PC-9 (cell line): ENCODE data around the gene STEAP1B. TPM values are rescaled to one million over a fixed set of nuclear protein-coding genes. Genes with fewer than 3 reads are reported as not detected.

Experiments
- BruUV-seq: library from RNA; stranded (reverse); fragments of 400-500 nt; replicated peaks from 2 replicates; lab custom pipeline; 2021; lab: Mats Ljungman, UMichigan
- CTCF ChIA-PET: fragments of 300-600 bp; sonication (Branson Sonifier 250); formaldehyde crosslinking; loops from one replicate; lab custom pipeline; 2022; ENCODE audit warnings: antibody characterized with exemption; lab: Charles Lee
- POLR2A ChIA-PET: fragments of 300-600 bp; sonication (Branson Sonifier 250); formaldehyde crosslinking; loops from one replicate; lab custom pipeline; 2022; ENCODE audit warnings: antibody characterized with exemption; ENCODE audit not compliant: unreplicated experiment; lab: Charles Lee
- DNase-seq, 2 experiments: peaks; one replicate each; pipeline versions ENCODE4 v3.0.0 to v3.0.0-alpha.2; 2015 to 2022; ENCODE audit warnings: mixed read lengths in 1 of 2
- H2AFZ ChIP-seq: fragments of 200-600 bp; sonication (generic); 2 replicates; pipeline ENCODE4 v1.8.1; 2017; ENCODE audit warnings: antibody characterized with exemption
- H3F3A ChIP-seq: fragments of 200-600 bp; sonication (generic); 2 replicates; pipeline ENCODE4 v1.8.1; 2017; ENCODE audit warnings: antibody characterized with exemption, mild to moderate bottlenecking, low read depth; ENCODE audit not compliant: insufficient read depth
- H3K27ac ChIP-seq: fragments of 200-600 bp; sonication (generic); 2 replicates; pipeline ENCODE4 v1.6.1; 2016; ENCODE audit warnings: mixed run types
- H3K27me3 ChIP-seq: fragments of 200-600 bp; sonication (generic); 2 replicates; pipeline ENCODE4 v1.6.1; 2016; ENCODE audit warnings: low read depth, mixed run types; ENCODE audit not compliant: insufficient read depth
- H3K36me3 ChIP-seq: fragments of 200-600 bp; sonication (generic); 2 replicates; pipeline ENCODE4 v1.6.1; 2016; ENCODE audit warnings: low read depth, mixed run types
- H3K4me1 ChIP-seq: fragments of 200-600 bp; sonication (generic); replicated peaks from 2 replicates; pipeline ENCODE4 v1.6.1; 2016; ENCODE audit warnings: mixed run types; ENCODE audit not compliant: insufficient read depth
- H3K4me2 ChIP-seq: fragments of 200-600 bp; sonication (generic); 2 replicates; pipeline ENCODE4 v1.6.1; 2017; ENCODE audit warnings: mixed run types
- H3K4me3 ChIP-seq: fragments of 200-600 bp; sonication (generic); 2 replicates; pipeline ENCODE4 v1.6.1; 2016; ENCODE audit warnings: mixed run types
- H3K79me2 ChIP-seq: fragments of 200-600 bp; sonication (generic); 2 replicates; pipeline ENCODE4 v1.6.1; 2017; ENCODE audit warnings: low read depth, mixed run types
- H3K9me2 ChIP-seq: fragments of 200-600 bp; sonication (generic); 2 replicates; pipeline ENCODE4 v1.8.1; 2017; ENCODE audit warnings: mild to moderate bottlenecking; ENCODE audit not compliant: insufficient read depth
- H3K9me3 ChIP-seq: fragments of 200-600 bp; sonication (generic); 2 replicates; pipeline ENCODE4 v1.8.1; 2016; ENCODE audit warnings: low read depth; ENCODE audit not compliant: insufficient read depth
- H4K20me1 ChIP-seq: fragments of 200-600 bp; sonication (generic); 2 replicates; pipeline ENCODE4 v1.8.1; 2017; ENCODE audit not compliant: insufficient read depth
- CTCF ChIP-seq: fragments of 200-600 bp; sonication (generic); conservative IDR thresholded peaks from 2 replicates; pipeline ENCODE4 v1.6.1; 2017; ENCODE audit warnings: mixed run types, antibody characterized with exemption, mild to moderate bottlenecking, moderate library complexity
- EZH2 ChIP-seq: fragments of 200-600 bp; sonication (generic); IDR thresholded peaks from 2 replicates; pipeline ENCODE4 v1.8.0; 2017; ENCODE audit warnings: antibody characterized with exemption, low read depth
- intact Hi-C: fragments of 100-400 bp; cut with micrococcal nuclease; formaldehyde crosslinking; loops from one replicate; pipeline ENCODE4 v1.10.0; 2022; ENCODE audit not compliant: unreplicated experiment
- total RNA-seq: library from RNA; stranded (reverse); gene quantifications from 2 replicates; pipeline ENCODE4 v1.2.3, GENCODE V29; 2021

Gene STEAP1B
- total RNA-seq, 1 experiment from 2014 or later, result 0.35 TPM

- no peaks in the 10 kb centered on the region for H3K36me3 ChIP-seq
- H3K4me3 ChIP-seq, result no peak overlapping the region
- DNase-seq, result no peak
- no peak overlapping the region for H3K27ac ChIP-seq
- H3K9me3 ChIP-seq, result no peaks in the 10 kb centered on the region
- H2AFZ ChIP-seq, result no peak overlapping the region
- H3K4me1 ChIP-seq, result no peaks in the 10 kb centered on the region
- TF ChIP-seq CTCF, result no peak
- no peak for TF ChIP-seq EZH2
- no peaks in the 10 kb centered on the region for H3K9me2 ChIP-seq
- no peaks in the 10 kb centered on the region for H3K79me2 ChIP-seq
- no TSS peak for BruUV-seq
- no peak overlapping the region for H3K4me2 ChIP-seq
- intact Hi-C loops, result no loop called here
- ChIA-PET POLR2A (interaction anchor here (0.6 kb wide), 1 partner anchor 236 kb away, joined by 3 read pairs; no protein-coding TSS in a partner anchor), CTCF (no interaction called here)
- H3K27me3 ChIP-seq, result no peaks in the 10 kb centered on the region
- H4K20me1 ChIP-seq, result no peaks in the 10 kb centered on the region
- H3F3A ChIP-seq, result no peaks in the 10 kb centered on the region
Measured at GRCh38 chr7:22417841-22418240, 82.1 kb downstream of the STEAP1B start.

DNA sequence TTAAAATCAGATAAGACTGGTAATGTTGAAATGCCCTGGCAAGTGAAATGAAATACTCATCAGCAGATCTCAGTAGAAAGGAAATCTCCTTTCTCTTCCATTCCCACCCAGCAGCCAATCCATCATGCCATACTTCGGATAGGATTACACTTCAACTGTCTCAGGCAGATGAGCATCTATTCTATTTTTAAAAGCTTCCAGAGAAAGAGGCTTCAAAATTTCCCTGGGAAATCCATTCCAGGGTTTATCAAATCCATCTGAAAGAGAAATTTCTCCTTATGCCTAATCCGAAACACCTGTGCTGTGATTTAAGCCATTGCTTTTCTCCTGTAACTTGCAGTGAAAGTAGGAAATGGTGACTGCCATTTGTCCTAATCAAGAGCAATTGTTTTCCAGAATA lies 82.6 kb downstream of the STEAP1B start:
- no peak overlapping the region for H2AFZ ChIP-seq
- no peaks in the 10 kb centered on the region for H3K9me3 ChIP-seq
- no peaks in the 10 kb centered on the region for H3F3A ChIP-seq
- no peaks in the 10 kb centered on the region for H3K36me3 ChIP-seq
- POLR2A ChIA-PET, result interaction anchor here (0.6 kb wide), 2 partner anchors 190 to 235 kb away, joined by 3 to 4 read pairs; no protein-coding TSS in a partner anchor
- BruUV-seq, result no TSS peak
- TF ChIP-seq EZH2, result no peak
- no peak for TF ChIP-seq CTCF
- H3K9me2 ChIP-seq, result no peaks in the 10 kb centered on the region
- no peak for DNase-seq
- H3K4me1 ChIP-seq, result no peaks in the 10 kb centered on the region
- CTCF ChIA-PET, result no interaction called here
- no peak overlapping the region for H3K4me2 ChIP-seq
- intact Hi-C loops, result no loop called here
- H3K27ac ChIP-seq, result no peak overlapping the region
- no peak overlapping the region for H3K4me3 ChIP-seq
- no peaks in the 10 kb centered on the region for H3K27me3 ChIP-seq
- H4K20me1 ChIP-seq, result no peaks in the 10 kb centered on the region
- no peaks in the 10 kb centered on the region for H3K79me2 ChIP-seq

GRCh38 chr7:22414424-22414823 lies 85.6 kb downstream of the STEAP1B start:
- Histone ChIP-seq H3K36me3 (no peaks in the 10 kb centered on the region), H3K4me1 (no peaks in the 10 kb centered on the region), H3K4me2 (no peak overlapping the region), H2AFZ (no peak overlapping the region), H3K9me2 (no peaks in the 10 kb centered on the region), H3K79me2 (no peaks in the 10 kb centered on the region), H3K4me3 (no peak overlapping the region), H3K9me3 (no peaks in the 10 kb centered on the region), H3F3A (no peaks in the 10 kb centered on the region), H3K27ac (no peak overlapping the region), H3K27me3 (no peaks in the 10 kb centered on the region), H4K20me1 (no peaks in the 10 kb centered on the region)
- intact Hi-C loops, result no loop called here
- BruUV-seq, result no TSS peak
- no peak for DNase-seq
- ChIA-PET CTCF (no interaction called here), POLR2A (no interaction called here)
- no peak for TF ChIP-seq CTCF
- no peak for TF ChIP-seq EZH2
